ENCODE data around the gene THAP2. TPM values are rescaled to one million over a fixed set of nuclear protein-coding genes. Genes with fewer than 3 reads are reported as not detected.
"Not testable (repeated sequence)": the region's sequence is repeated elsewhere in the genome, so short reads cannot be mapped to it uniquely, and the experiment has no call there.

The THAP2 gene
- total RNA-seq, 1 donor from 2014 or later: 38.7 TPM

DNA sequence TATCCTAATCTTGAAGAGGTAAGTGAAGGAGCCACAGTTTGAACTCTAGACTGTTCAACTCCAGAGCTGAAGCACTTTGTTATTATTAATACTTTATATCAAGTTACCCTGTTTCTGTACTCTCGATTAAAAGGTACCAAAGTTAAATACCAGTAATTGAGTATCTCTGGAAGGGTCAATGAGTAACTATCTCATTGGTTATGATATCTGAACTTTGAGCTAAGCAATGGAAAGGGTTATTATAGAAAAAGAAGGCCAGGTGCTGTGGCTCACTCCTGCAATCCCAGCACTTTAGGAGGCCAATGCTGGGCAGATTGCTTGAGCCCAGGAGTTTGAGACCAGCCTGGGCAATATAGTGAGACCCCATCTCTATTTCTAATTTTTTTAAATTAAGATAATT lies 31.7 kb downstream of the THAP2 start:
- FAIRE-seq (no peak), DNase-seq (ENCODE audit: low spot score in 2 of 2) (no peak)

DNA sequence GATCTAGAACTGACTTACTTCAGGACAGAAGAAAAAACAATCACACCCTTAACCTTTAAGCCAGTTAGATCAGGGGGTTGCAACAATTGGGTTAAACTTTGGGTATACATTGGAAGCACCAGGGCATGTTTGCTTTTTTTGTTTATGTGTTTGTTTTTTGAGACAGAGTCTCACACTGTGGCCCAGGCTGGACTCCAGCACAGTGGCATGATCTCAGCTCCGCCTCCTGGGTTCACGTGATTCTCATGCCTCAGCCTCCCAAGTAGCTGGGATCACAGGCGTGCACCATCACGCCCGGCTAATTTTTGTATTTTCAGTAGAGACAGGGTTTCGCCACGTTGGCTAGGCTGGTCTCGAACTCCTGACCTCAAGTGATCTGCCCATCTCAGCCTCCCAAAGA lies 38.1 kb downstream of the THAP2 start:
- not testable (repeated sequence) for FAIRE-seq

DNA sequence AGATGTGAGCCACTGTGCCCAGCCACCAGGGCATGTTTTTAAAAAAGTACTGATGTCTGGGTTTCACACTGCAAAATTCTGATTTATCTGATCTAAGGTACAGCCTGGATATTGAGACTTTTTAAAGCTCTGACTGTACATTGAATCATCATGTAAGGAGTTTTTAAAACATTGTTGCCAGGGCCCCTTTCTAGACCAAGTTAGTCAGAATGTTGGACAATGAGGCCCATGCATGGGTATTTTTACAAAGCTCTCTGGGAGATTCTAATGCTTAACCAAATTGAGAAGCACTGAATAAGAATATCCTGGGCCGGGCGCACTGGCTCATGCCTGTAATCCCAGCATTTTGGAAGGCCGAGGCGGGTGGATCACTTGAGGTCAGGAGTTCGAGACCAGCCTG lies 38.5 kb downstream of the THAP2 start:
- FAIRE-seq (no peak), DNase-seq (ENCODE audit: low spot score in 2 of 2) (no peak)

More for the DNA sequence above, 38.1 kb downstream of the THAP2 start:
- DNase-seq (ENCODE audit: low spot score in 2 of 2): not testable (repeated sequence)

DNA sequence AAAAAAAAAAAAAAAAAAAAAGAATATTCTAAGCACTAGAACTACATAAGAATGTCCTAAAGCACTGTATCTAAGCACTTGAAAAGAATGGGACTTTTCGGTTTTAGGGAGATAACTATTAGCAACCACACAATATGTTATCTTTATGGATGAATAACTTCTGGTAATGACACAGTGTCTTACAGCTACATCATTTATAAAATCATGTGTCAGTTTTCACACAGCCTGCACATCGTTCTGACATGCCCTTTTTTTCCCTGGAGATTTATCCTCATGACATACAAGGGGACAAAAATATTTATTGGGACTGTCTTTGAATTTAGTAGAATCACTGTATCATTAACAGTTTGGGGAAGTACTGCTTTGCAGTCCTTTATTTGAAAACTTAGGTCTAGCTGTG lies 39.1 kb downstream of the THAP2 start:
- FAIRE-seq (no peak), DNase-seq (ENCODE audit: low spot score in 2 of 2) (no peak)

DNA sequence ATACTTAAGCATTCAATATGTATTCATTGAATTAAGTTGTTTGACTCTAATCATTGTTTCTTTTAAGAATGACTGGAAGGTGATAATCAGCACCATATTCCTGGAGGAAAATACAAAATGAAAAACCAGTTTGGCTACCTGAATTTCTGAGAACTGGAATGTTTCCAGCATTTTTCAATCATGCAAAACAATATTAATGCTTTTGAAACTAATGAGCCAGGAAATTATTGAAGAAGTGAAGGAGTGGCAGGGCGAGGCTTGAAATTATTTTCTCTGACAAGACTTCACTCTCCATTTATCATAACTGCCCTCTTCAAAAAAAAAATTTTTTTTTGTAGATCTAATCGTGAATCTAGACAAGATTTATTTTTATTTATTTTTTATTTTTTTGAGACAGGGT lies 40.8 kb downstream of the THAP2 start:
- FAIRE-seq (no peak), DNase-seq (ENCODE audit: low spot score in 2 of 2) (no peak)

GRCh38 chr12:71708658-71709057 lies 44.6 kb downstream of the THAP2 start:
- DNase-seq (ENCODE audit: low spot score in 2 of 2): no peak
- FAIRE-seq: no peak

DNA sequence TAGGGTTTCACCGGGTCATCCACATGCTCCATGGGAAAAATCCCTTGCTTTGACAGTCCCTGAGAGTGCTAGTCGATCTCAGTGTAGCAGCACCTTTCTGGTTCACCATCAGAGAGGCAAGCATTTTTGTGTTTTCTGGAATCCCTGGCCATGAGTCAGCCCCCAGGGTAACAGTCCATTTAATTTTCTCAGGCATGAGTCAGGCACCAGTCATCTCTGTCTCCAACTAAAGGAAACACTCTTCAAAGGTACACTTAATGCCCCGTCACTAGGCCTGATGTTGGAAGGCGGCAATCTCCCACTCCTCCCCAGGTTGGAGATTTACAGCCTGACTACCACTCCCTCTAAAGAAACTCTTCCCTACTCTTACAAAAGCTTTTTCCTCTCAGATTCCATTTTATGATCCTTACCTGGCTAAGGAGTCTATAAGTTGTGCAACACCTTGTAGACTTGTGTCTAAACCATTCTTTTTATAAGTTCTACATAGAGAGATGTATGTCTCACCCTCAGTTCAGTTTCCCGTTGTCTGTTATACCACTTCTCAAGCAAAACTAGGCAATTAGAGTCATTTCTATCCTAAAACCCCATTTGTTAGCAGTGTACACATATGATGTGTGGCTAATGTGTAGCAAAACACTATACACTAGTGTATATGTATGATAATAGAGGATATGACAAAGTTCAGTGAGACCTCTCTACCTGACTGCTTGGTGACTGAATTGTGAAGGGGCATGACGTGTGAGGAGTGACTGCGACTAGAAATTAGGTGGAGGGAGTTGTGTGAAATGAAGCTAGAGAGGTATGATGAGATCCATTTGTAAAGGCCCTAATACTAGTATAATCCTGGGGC lies 46.4 kb downstream of the THAP2 start:
- DNase-seq (ENCODE audit: low spot score in 2 of 2): no peak
- no peak for FAIRE-seq

DNA sequence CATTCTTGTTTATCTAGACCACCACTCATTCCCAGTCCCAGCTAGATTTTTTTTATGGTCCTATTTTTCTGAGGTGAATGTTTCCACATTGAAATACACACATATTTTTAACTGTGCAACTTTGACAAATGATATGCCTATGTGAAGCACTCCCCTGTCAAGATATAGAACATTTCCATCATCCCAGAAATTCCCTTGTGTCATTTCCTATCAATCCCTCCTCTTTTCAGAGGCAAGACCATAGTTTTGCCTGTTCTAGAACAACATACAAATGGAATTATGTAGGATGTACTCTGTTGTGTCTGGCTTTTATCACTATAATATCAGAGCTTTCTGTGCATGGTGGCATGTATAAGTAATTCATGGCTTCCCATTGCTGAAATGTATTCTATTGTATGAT lies 54.5 kb downstream of the THAP2 start:
- DNase-seq (ENCODE audit: low spot score in 2 of 2) (no peak), FAIRE-seq (no peak)

- FAIRE-seq (no peak), DNase-seq (ENCODE audit: low spot score in 2 of 2) (no peak)
Observed at GRCh38 chr12:71719647-71720370, 55.7 kb downstream of the THAP2 start.

GRCh38 chr12:71721783-71722505 lies 57.8 kb downstream of the THAP2 start:
- DNase-seq (ENCODE audit: low spot score in 2 of 2): no peak
- no peak for FAIRE-seq

- DNase-seq (ENCODE audit: low spot score in 2 of 2) (no peak), FAIRE-seq (no peak)
Observed at GRCh38 chr12:71725011-71725410, 60.9 kb downstream of the THAP2 start.

GRCh38 chr12:71726548-71726947 lies 62.4 kb downstream of the THAP2 start:
- FAIRE-seq: no peak
- DNase-seq (ENCODE audit: low spot score in 2 of 2): no peak

DNA sequence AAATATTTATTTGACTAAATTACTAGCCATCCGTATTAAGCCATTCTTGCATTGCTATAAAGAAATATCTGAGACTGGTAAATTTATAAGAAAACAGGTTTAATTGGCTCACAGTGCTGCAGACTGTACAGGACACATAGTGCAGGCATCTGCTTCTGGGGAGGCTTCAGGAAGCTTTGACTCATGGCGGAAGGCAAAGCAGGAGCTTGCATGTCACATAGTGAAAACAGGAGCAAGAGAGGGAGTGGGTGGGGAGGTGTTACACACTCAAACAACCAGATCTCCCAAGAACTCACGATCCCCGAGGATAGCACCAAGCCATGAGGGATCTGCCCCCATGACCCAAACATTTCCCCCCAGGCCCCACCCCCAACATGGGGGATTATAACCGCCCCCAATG lies 63.9 kb downstream of the THAP2 start:
- no peak for FAIRE-seq
- no peak for DNase-seq (ENCODE audit: low spot score in 2 of 2)

Small RNAs within 50 kb of the gene (small RNA-seq; reads per million reads assigned to genes)
- not detected for gene RF00560

Other genes starting within 250 kb of the THAP2 start
- under 0.01 TPM for gene LGR5, start 224.5 kb upstream of the THAP2 start, total RNA-seq
- 30.6 TPM for gene ZFC3H1, start 453 bp upstream of the THAP2 start, total RNA-seq
- gene TMEM19, start 21.8 kb downstream of the THAP2 start, total RNA-seq: 69.7 TPM
- gene RAB21, start 90.6 kb downstream of the THAP2 start, total RNA-seq: 14.3 TPM
- gene TBC1D15, start 175.5 kb downstream of the THAP2 start, total RNA-seq: 25.7 TPM

Data from frontal cortex (tissue), 4 donors.